MM.1S (cell line): ENCODE measurements around the gene ZFHX3.
A peak's percentile ranks its signal among the peaks of the same experiment; 100 is the strongest.

Experiments used
- DNase-seq: peaks from one replicate; pipeline ENCODE4 v3.0.0-alpha.2; 2015
- H2AFZ ChIP-seq: fragments of 300-600 bp; sonication (generic); 2 replicates; pipeline ENCODE4 v1.6.0; 2016; ENCODE audit warnings: antibody characterized with exemption, low read length
- H3F3A ChIP-seq: fragments of 300-600 bp; sonication (generic); 2 replicates; pipeline ENCODE4 v1.6.1; 2016; ENCODE audit warnings: mild to moderate bottlenecking, antibody characterized with exemption, low read length, moderate library complexity, mixed read lengths; ENCODE audit not compliant: insufficient read depth
- H3K27ac ChIP-seq: fragments of 300-600 bp; sonication (generic); 2 replicates; pipeline ENCODE4 v1.5.1; 2016; ENCODE audit warnings: mild to moderate bottlenecking, low read length
- H3K27me3 ChIP-seq: fragments of 300-600 bp; sonication (generic); replicated peaks from 2 replicates; pipeline ENCODE4 v1.6.0; 2016; ENCODE audit warnings: low read length; ENCODE audit not compliant: insufficient read depth
- H3K36me3 ChIP-seq: fragments of 300-600 bp; sonication (generic); replicated peaks from 2 replicates; pipeline ENCODE4 v1.6.1; 2016; ENCODE audit warnings: mild to moderate bottlenecking, low read length, mixed read lengths; ENCODE audit not compliant: insufficient read depth
- H3K4me1 ChIP-seq: fragments of 300-600 bp; sonication (generic); 2 replicates; pipeline ENCODE4 v1.6.1; 2016; ENCODE audit warnings: low read length, mixed read lengths
- H3K4me2 ChIP-seq: fragments of 300-600 bp; sonication (generic); 2 replicates; pipeline ENCODE4 v1.6.0; 2016; ENCODE audit warnings: low read depth, low read length
- H3K4me3 ChIP-seq: fragments of 300-600 bp; sonication (generic); 2 replicates; pipeline ENCODE4 v1.5.1; 2016; ENCODE audit warnings: low read length, mixed read lengths
- H3K79me2 ChIP-seq: fragments of 300-600 bp; sonication (generic); 2 replicates; pipeline ENCODE4 v1.6.1; 2016; ENCODE audit warnings: mixed run types, low read length, mixed read lengths
- H3K9ac ChIP-seq: fragments of 300-600 bp; sonication (generic); 2 replicates; pipeline ENCODE4 v1.6.1; 2016; ENCODE audit warnings: low read length, mixed read lengths
- H3K9me2 ChIP-seq: fragments of 300-600 bp; sonication (generic); replicated peaks from 2 replicates; pipeline ENCODE4 v1.6.1; 2016; ENCODE audit warnings: mild to moderate bottlenecking, low read length, mixed read lengths; ENCODE audit not compliant: insufficient read depth
- H3K9me3 ChIP-seq: fragments of 300-600 bp; sonication (generic); replicated peaks from 2 replicates; pipeline ENCODE4 v1.6.1; 2016; ENCODE audit warnings: mild to moderate bottlenecking, low read length, mixed read lengths; ENCODE audit not compliant: insufficient read depth
- H4K20me1 ChIP-seq: fragments of 300-600 bp; sonication (generic); 2 replicates; pipeline ENCODE4 v1.6.1; 2016; ENCODE audit warnings: mild to moderate bottlenecking, low read length, moderate library complexity, mixed read lengths; ENCODE audit not compliant: insufficient read depth
- CTCF ChIP-seq: fragments of 300-600 bp; sonication (generic); IDR thresholded peaks from 2 replicates; pipeline ENCODE4 v1.5.1; 2016; ENCODE audit warnings: antibody characterized with exemption, low read length, mixed read lengths
- EZH2 ChIP-seq: fragments of 300-600 bp; sonication (generic); optimal IDR thresholded peaks from 2 replicates; pipeline ENCODE3; 2017; ENCODE audit warnings: low read depth, mild to moderate bottlenecking, antibody characterized with exemption, low read length, mixed read lengths
- EZH2phosphoT487 ChIP-seq: fragments of 300-600 bp; sonication (generic); IDR thresholded peaks from 2 replicates; pipeline ENCODE4 v1.6.1; 2018; ENCODE audit warnings: antibody characterized with exemption, low read length

Gene ZFHX3

GRCh38 chr16:72983728-72984350 lies 64.1 kb downstream of the ZFHX3 start:
- Histone ChIP-seq H4K20me1 (no peaks in the 10 kb centered on the region), H3K9ac (no peak overlapping the region), H3K9me3 (no peaks in the 10 kb centered on the region), H3K4me2 (no peak overlapping the region), H3K4me3 (no peak overlapping the region), H3K9me2 (no peaks in the 10 kb centered on the region), H3K79me2 (no peaks in the 10 kb centered on the region), H3K27me3 (no peaks in the 10 kb centered on the region), H3K36me3 (no peaks in the 10 kb centered on the region), H3K27ac (no peak overlapping the region), H3K4me1 (no peaks in the 10 kb centered on the region), H3F3A (no peaks in the 10 kb centered on the region), H2AFZ (no peak overlapping the region)
- DNase-seq: peak; percentile 8
- TF ChIP-seq EZH2 (no peak), EZH2phosphoT487 (no peak), CTCF (no peak)

- no peaks in the 10 kb centered on the region for H3F3A ChIP-seq
- no peaks in the 10 kb centered on the region for H3K36me3 ChIP-seq
- H3K27me3 ChIP-seq: no peaks in the 10 kb centered on the region
- no peaks in the 10 kb centered on the region for H3K4me1 ChIP-seq
- no peak overlapping the region for H3K4me3 ChIP-seq
- H3K9me3 ChIP-seq: no peaks in the 10 kb centered on the region
- no peak for DNase-seq
- H3K79me2 ChIP-seq: no peaks in the 10 kb centered on the region
- no peak overlapping the region for H2AFZ ChIP-seq
- H3K9ac ChIP-seq: no peak overlapping the region
- no peaks in the 10 kb centered on the region for H4K20me1 ChIP-seq
- H3K27ac ChIP-seq: no peak overlapping the region
- TF ChIP-seq EZH2phosphoT487 (no peak), CTCF (no peak), EZH2 (no peak)
- H3K4me2 ChIP-seq: no peak overlapping the region
- no peaks in the 10 kb centered on the region for H3K9me2 ChIP-seq
These were observed 64.7 kb downstream of the ZFHX3 start for GRCh38 chr16:72983241-72983640.

GRCh38 chr16:72979974-72980373 lies 68.0 kb downstream of the ZFHX3 start:
- Histone ChIP-seq H4K20me1 (no peaks in the 10 kb centered on the region), H3K4me2 (no peak overlapping the region), H3K4me3 (no peak overlapping the region), H3K36me3 (no peaks in the 10 kb centered on the region), H3F3A (no peaks in the 10 kb centered on the region), H3K27ac (no peak overlapping the region), H3K9ac (no peak overlapping the region), H3K4me1 (no peaks in the 10 kb centered on the region), H3K27me3 (no peaks in the 10 kb centered on the region), H3K9me3 (no peaks in the 10 kb centered on the region), H3K79me2 (no peaks in the 10 kb centered on the region), H3K9me2 (no peaks in the 10 kb centered on the region), H2AFZ (no peak overlapping the region)
- TF ChIP-seq EZH2 (no peak), EZH2phosphoT487 (no peak), CTCF (no peak)
- DNase-seq: no peak
